Suprapubic skin (tissue), 4 donors: ENCODE results near the gene TBCA. TPM values are rescaled to one million over a fixed set of nuclear protein-coding genes. Genes with fewer than 3 reads are reported as not detected.

Experiments used
- DNase-seq, 2 donors: peaks; one replicate each; pipeline ENCODE4 v3.0.0-alpha.2; 2019; ENCODE audit warnings: low spot score in 2 of 2
- H3K27ac ChIP-seq: fragments of 200-600 bp; sonication (generic); one replicate; pipeline ENCODE4 v1.5.1; 2019
- H3K27me3 ChIP-seq: fragments of 200-600 bp; sonication (generic); one replicate; pipeline ENCODE4 v1.5.1; 2019
- H3K36me3 ChIP-seq: fragments of 200-600 bp; sonication (generic); one replicate; pipeline ENCODE4 v1.5.1; 2019
- H3K4me1 ChIP-seq: fragments of 200-600 bp; sonication (generic); one replicate; pipeline ENCODE4 v1.5.1; 2019
- H3K4me3 ChIP-seq: fragments of 200-600 bp; sonication (generic); one replicate; pipeline ENCODE4 v1.5.1; 2019; ENCODE audit warnings: mild to moderate bottlenecking
- H3K9me3 ChIP-seq: fragments of 200-600 bp; sonication (generic); one replicate; pipeline ENCODE4 v1.5.1; 2019
- EP300 ChIP-seq: sonication (generic); formaldehyde crosslinking; IDR thresholded peaks from one replicate; pipeline ENCODE4 v1.6.1; 2017; ENCODE audit warnings: antibody characterized with exemption
- POLR2A ChIP-seq, 2 donors: fragments of 450-650 bp; IDR thresholded peaks; one replicate each; pipeline ENCODE4 v1.6.1; 2017; ENCODE audit warnings: antibody characterized with exemption in 2 of 2, mild to moderate bottlenecking in 2 of 2, moderate library complexity in 2 of 2
- POLR2AphosphoS5 ChIP-seq, 3 donors: sonication (generic); formaldehyde crosslinking; IDR thresholded peaks; one replicate each; pipeline ENCODE4 v1.6.1; 2017; ENCODE audit warnings: antibody characterized with exemption in 3 of 3
- WGBS: methylation state at CpG from one replicate; pipeline ENCODE4 v1.1.5; 2018; 5-methylcytosine and 5-hydroxymethylcytosine counted together
- total RNA-seq, 4 donors: library from RNA; depleted of rRNA; stranded (reverse); fragments of >200 nt; gene quantifications; one replicate each; pipeline ENCODE4 v1.1.0, GENCODE V29; 2016
- TF ChIP-seq, protein P1 (sequence below), 2 donors: fragments of 200-600 bp in 1 of 2; fragments of 450-650 bp in 1 of 2; sonication (generic) in 1 of 2; IDR thresholded peaks; one replicate each; pipeline ENCODE4 v1.5.1; 2016 to 2019; ENCODE audit warnings: antibody characterized with exemption in 2 of 2, mild to moderate bottlenecking in 1 of 2, moderate library complexity in 1 of 2

The TBCA gene
- total RNA-seq, 4 donors from 2014 or later, result 74.7 to 120 (median 94.5) TPM

DNA sequence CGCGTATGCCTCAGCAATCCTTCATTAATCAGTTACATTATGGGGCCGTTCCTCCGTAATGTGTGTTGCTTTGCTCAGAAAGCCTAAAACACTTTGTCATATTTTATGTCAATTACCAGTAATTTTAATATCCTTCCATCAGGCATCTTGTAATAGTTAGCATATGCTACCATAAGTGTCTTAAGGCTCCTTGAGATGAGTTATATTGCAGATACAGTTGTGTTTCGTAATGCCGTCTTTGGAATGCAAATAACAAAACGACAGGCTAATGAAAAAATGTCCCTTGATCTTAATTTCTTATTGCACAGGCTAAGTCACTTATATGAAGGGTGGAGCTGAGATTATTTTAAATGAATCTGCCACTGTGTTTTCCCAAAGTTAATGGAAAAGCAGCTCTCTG lies 50.5 kb downstream of the TBCA start:
- no peak overlapping the region for H3K27ac ChIP-seq
- no peaks in the 10 kb centered on the region for H3K36me3 ChIP-seq
- no peaks in the 10 kb centered on the region for H3K9me3 ChIP-seq
- H3K4me1 ChIP-seq, result no peaks in the 10 kb centered on the region
- no peaks in the 10 kb centered on the region for H3K27me3 ChIP-seq
- DNase-seq, result no peak
- 77% methylated on average over 7 of the region's 7 CpGs for WGBS
- no peak for TF ChIP-seq POLR2A (IDR thresholded peaks at IDR 0.05)
- no peak for TF ChIP-seq POLR2AphosphoS5 (IDR thresholded peaks at IDR 0.05)
- TF ChIP-seq EP300, result no peak
- TF ChIP-seq, protein P1, sequence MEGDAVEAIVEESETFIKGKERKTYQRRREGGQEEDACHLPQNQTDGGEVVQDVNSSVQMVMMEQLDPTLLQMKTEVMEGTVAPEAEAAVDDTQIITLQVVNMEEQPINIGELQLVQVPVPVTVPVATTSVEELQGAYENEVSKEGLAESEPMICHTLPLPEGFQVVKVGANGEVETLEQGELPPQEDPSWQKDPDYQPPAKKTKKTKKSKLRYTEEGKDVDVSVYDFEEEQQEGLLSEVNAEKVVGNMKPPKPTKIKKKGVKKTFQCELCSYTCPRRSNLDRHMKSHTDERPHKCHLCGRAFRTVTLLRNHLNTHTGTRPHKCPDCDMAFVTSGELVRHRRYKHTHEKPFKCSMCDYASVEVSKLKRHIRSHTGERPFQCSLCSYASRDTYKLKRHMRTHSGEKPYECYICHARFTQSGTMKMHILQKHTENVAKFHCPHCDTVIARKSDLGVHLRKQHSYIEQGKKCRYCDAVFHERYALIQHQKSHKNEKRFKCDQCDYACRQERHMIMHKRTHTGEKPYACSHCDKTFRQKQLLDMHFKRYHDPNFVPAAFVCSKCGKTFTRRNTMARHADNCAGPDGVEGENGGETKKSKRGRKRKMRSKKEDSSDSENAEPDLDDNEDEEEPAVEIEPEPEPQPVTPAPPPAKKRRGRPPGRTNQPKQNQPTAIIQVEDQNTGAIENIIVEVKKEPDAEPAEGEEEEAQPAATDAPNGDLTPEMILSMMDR (IDR thresholded peaks at IDR 0.05), result no peak
- no peak overlapping the region for H3K4me3 ChIP-seq

DNA sequence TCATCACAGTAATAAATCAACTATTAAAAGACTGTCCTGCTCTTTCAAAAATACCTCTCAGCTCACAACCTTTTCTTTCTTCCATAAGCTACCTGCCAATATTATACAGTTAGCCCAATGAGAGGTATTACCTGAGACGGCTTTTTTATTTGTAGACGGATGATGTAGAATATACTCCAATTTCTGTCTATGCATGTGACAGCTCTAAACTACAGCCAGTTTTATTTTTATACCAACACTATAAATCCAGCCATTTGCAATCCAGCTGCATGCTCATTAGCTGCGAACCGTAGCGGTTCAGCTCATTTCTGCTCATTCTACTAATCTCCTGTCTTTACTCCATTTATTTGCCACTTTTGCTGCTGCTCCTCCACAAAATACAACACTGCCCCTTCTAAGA lies 51.2 kb downstream of the TBCA start:
- WGBS, result 92% methylated on average over 5 of the region's 5 CpGs
- H3K9me3 ChIP-seq, result no peaks in the 10 kb centered on the region
- H3K36me3 ChIP-seq, result no peaks in the 10 kb centered on the region
- H3K4me1 ChIP-seq, result peaks cover 2% of the 10 kb centered on the region
- H3K27me3 ChIP-seq, result no peaks in the 10 kb centered on the region
- H3K27ac ChIP-seq, result no peak overlapping the region
- TF ChIP-seq EP300 (no peak), POLR2AphosphoS5 (IDR thresholded peaks at IDR 0.05) (no peak), POLR2A (IDR thresholded peaks at IDR 0.05) (no peak)
- TF ChIP-seq, protein P1 (IDR thresholded peaks at IDR 0.05), result no peak
- no peak for DNase-seq
- no peak overlapping the region for H3K4me3 ChIP-seq

DNA sequence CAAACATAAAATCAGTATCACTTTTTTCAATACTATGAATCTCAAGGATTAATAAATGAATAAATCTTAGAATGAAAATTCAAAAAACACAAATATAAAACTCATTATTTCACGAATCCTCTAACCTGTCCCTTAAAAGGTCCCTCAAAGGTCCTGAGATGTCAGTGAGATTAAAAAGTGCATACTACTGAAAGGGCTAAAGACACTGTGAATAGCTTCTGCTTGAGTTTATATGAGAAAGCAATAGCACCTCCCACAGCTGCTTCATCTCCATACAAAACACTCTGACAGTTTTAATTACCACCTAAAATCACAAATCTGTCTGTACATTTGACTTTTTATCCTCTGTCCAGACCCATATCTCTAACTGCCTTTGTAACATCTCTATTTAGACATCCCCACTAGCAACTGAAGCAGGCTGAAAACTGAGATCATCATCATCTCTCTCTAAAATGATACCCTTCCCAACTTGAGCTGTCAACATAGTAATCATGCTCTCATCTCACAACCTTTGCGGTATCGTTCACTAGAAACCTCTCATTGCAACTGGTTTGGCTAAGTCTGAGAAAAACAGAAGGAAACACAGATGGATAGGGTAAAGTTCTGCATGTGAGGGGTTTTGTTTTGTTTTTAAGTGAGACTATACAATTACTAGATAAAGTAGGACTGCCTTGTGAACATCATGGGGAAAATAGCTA lies 56.3 kb downstream of the TBCA start:
- no peak overlapping the region for H3K4me3 ChIP-seq
- no peak overlapping the region for H3K27ac ChIP-seq
- H3K36me3 ChIP-seq, result no peaks in the 10 kb centered on the region
- DNase-seq, result no peak
- WGBS, result 91% methylated on average over 3 of the region's 3 CpGs
- H3K27me3 ChIP-seq, result no peaks in the 10 kb centered on the region
- H3K9me3 ChIP-seq, result no peaks in the 10 kb centered on the region
- TF ChIP-seq, protein P1 (IDR thresholded peaks at IDR 0.05), result no peak
- no peak for TF ChIP-seq POLR2AphosphoS5 (IDR thresholded peaks at IDR 0.05)
- TF ChIP-seq POLR2A (IDR thresholded peaks at IDR 0.05), result no peak
- TF ChIP-seq EP300, result no peak
- peaks cover 2% of the 10 kb centered on the region for H3K4me1 ChIP-seq

DNA sequence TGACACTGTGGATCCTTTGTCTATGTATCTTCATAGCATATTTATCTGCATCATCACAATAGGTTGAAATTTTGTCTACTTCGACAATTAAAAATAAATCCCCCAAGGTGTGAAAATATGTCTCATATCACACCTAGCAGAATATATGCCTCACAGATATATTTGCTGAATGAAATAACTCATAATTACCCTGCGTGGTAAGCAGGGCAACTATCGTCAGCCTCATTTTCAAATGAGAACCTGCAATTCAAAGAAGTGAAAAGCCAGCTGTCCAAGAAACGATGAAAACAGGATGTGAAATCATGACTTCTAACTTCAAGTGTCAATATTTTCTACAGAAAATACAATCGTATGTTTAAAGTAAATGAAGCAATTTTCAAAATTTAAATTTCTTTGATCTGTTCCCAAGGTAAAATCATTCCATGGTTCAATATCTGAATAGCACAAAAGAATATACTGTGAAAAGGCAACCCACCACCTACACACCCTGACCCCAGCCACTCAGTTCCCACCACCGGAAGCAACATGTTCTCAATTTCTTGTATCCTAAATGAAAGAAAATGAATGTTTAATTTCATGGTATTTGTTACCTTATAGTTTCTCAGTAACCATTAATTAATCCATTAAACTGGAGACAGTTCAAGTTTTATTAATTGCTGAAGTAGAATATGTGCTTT lies 57.1 kb downstream of the TBCA start:
- TF ChIP-seq, protein P1 (IDR thresholded peaks at IDR 0.05), result no peak
- TF ChIP-seq POLR2AphosphoS5 (IDR thresholded peaks at IDR 0.05) (no peak), POLR2A (IDR thresholded peaks at IDR 0.05) (no peak), EP300 (no peak)

DNA sequence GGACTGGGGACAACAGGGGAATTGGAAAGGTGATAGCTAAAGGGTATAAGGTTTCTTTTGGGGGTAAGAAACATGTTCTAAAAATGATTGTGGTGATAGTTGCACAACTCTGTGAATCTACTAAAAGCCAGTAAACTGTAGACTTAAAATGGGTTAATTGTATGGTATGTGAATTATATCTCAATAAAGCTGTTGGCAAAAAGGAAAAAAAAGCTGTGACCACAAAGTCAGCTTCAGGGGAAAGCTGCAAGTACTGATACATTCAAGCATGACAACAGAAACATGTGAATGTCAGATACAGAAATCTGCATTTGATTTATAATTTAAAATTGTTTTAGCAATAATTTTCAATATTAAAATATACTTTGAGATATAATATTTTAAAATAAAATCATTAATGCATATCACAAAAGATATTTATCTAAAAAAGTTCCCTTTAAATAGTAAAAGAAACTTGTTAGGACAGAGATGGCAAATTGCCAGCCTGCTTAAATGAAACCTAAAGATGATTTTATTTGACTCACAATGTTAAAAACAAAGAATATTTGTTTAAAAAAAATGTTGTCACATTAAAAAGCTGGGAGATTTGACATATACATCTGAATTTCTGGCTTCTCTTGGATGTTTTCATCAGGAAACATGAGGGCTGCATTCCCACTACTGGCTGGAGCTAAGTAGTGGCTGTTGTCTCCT lies 66.0 kb downstream of the TBCA start:
- Histone ChIP-seq H3K27ac (no peak overlapping the region), H3K27me3 (no peaks in the 10 kb centered on the region), H3K4me1 (no peaks in the 10 kb centered on the region), H3K36me3 (peaks cover 28% of the 10 kb centered on the region), H3K9me3 (no peaks in the 10 kb centered on the region), H3K4me3 (no peak overlapping the region)
- TF ChIP-seq EP300, result no peak
- no peak for TF ChIP-seq POLR2AphosphoS5 (IDR thresholded peaks at IDR 0.05)
- no peak for TF ChIP-seq POLR2A (IDR thresholded peaks at IDR 0.05)
- TF ChIP-seq, protein P1 (IDR thresholded peaks at IDR 0.05), result no peak
- no peak for DNase-seq

More for the DNA sequence above, 57.1 kb downstream of the TBCA start:
- Histone ChIP-seq H3K27me3 (no peaks in the 10 kb centered on the region), H3K4me3 (no peak overlapping the region), H3K9me3 (no peaks in the 10 kb centered on the region), H3K36me3 (no peaks in the 10 kb centered on the region), H3K27ac (no peak overlapping the region), H3K4me1 (peaks cover 2% of the 10 kb centered on the region)
- WGBS, result 86% methylated on average over 6 of the region's 6 CpGs
- DNase-seq, result no peak
